B cell (primary cell): ENCODE data around the gene RABL3. TPM values are rescaled to one million over a fixed set of nuclear protein-coding genes. Genes with fewer than 3 reads are reported as not detected.

ENCODE experiments used
- ATAC-seq: fragments of 200-7000 bp; cut with Tn5 transposase; one replicate; pipeline ENCODE4 v1.10.0; 2021; ENCODE audit warnings: low read depth, mild to moderate bottlenecking, moderate number of reproducible peaks, moderate library complexity
- CTCF ChIA-PET: fragments of 350-600 bp; sonication (Branson Sonifier 250); formaldehyde crosslinking; loops from one replicate; lab custom pipeline; 2021; ENCODE audit warnings: antibody characterized with exemption, inconsistent platforms; lab: Charles Lee
- POLR2A ChIA-PET: fragments of 350-600 bp; sonication (Branson Sonifier 250); formaldehyde crosslinking; loops from one replicate; lab custom pipeline; 2021; ENCODE audit warnings: antibody characterized with exemption; lab: Charles Lee
- DNase-seq: peaks from one replicate; pipeline ENCODE4 v3.0.0; 2013
- H2AFZ ChIP-seq: 2 replicates; pipeline ENCODE4 v1.6.1; 2012; ENCODE audit warnings: mild to moderate bottlenecking, low read depth, low read length; ENCODE audit not compliant: insufficient read depth, poor library complexity, severe bottlenecking
- H3K27ac ChIP-seq, 2 donors: 1 replicate in 1 of 2; 2 replicates in 1 of 2; pipeline ENCODE4 v1.5.1; 2012 to 2013; ENCODE audit warnings: low read length in 2 of 2, mild to moderate bottlenecking in 2 of 2, moderate library complexity in 1 of 2
- H3K27me3 ChIP-seq, 4 experiments: fragments of 200-600 bp in 1 of 4; sonication (generic) in 1 of 4; replicated peaks in 1 of 4; 1 replicate in 2 of 4; 2 replicates in 2 of 4; pipeline versions ENCODE4 v1.6.1 to v1.7.0; 2013 to 2016; ENCODE audit warnings: low read length in 3 of 4, mild to moderate bottlenecking in 2 of 4, mixed read lengths in 1 of 4, moderate library complexity in 1 of 4; ENCODE audit not compliant: insufficient read depth in 4 of 4, control insufficient read depth in 3 of 4; ENCODE audit errors: control extremely low read depth in 1 of 4
- H3K36me3 ChIP-seq, 2 experiments: replicated peaks in 1 of 2; 1 replicate in 1 of 2; 2 replicates in 1 of 2; pipeline versions ENCODE4 v1.6.1 to v1.7.1; 2013; ENCODE audit warnings: low read length in 1 of 2; ENCODE audit not compliant: insufficient read depth in 2 of 2, control insufficient read depth in 1 of 2; ENCODE audit errors: control extremely low read depth in 1 of 2, extremely low read depth in 1 of 2
- H3K4me1 ChIP-seq, 2 donors: fragments of 200-600 bp in 1 of 2; sonication (generic) in 1 of 2; 1 replicate in 1 of 2; 2 replicates in 1 of 2; pipeline versions ENCODE4 v1.5.1 to v1.6.1; 2013 to 2017; ENCODE audit warnings: low read length in 2 of 2; ENCODE audit not compliant: control insufficient read depth in 2 of 2, insufficient read depth in 2 of 2
- H3K4me2 ChIP-seq: replicated peaks from 2 replicates; pipeline ENCODE3; 2012; ENCODE audit warnings: mild to moderate bottlenecking, low read depth, low read length; ENCODE audit not compliant: poor library complexity, severe bottlenecking
- H3K4me3 ChIP-seq, 5 experiments: fragments of 200-600 bp in 1 of 5; sonication (generic) in 1 of 5; 1 replicate in 3 of 5; 2 replicates in 2 of 5; pipeline versions ENCODE4 v1.5.1 to v1.7.0; 2011 to 2016; ENCODE audit warnings: low read length in 4 of 5, mild to moderate bottlenecking in 4 of 5, low read depth in 2 of 5, control low read depth in 1 of 5, moderate library complexity in 1 of 5; ENCODE audit not compliant: insufficient read depth in 1 of 5; ENCODE audit errors: control extremely low read depth in 1 of 5, extremely low read depth in 1 of 5
- H3K79me2 ChIP-seq: fragments of 200-600 bp; sonication (generic); one replicate; pipeline ENCODE4 v1.6.0; 2016; ENCODE audit warnings: low read length; ENCODE audit not compliant: control insufficient read depth, insufficient read depth
- H3K9ac ChIP-seq: fragments of 200-600 bp; sonication (generic); 2 replicates; pipeline ENCODE4 v1.6.1; 2017; ENCODE audit warnings: mild to moderate bottlenecking, low read length, moderate library complexity
- H3K9me3 ChIP-seq, 3 donors: one replicate each; pipeline versions ENCODE4 v1.6.1 to v1.7.1; 2013; ENCODE audit warnings: low read length in 2 of 3; ENCODE audit not compliant: control insufficient read depth in 2 of 3, insufficient read depth in 1 of 3; ENCODE audit errors: control extremely low read depth in 1 of 3
- H4K20me1 ChIP-seq: 2 replicates; pipeline ENCODE4 v1.6.0; 2012; ENCODE audit warnings: mild to moderate bottlenecking, low read length; ENCODE audit not compliant: insufficient read depth, control insufficient read depth, poor library complexity, severe bottlenecking
- H3K27ac Mint-ChIP-seq: one replicate; pipeline ENCODE4 v1.8.0; 2021; ENCODE audit warnings: mixed read lengths
- H3K27me3 Mint-ChIP-seq: one replicate; pipeline ENCODE4 v1.8.0; 2021; ENCODE audit warnings: mixed read lengths
- H3K4me1 Mint-ChIP-seq: one replicate; pipeline ENCODE4 v1.8.0; 2021; ENCODE audit warnings: mixed read lengths
- H3K4me3 Mint-ChIP-seq: one replicate; pipeline ENCODE4 v1.8.0; 2021; ENCODE audit warnings: mixed read lengths
- H3K9me3 Mint-ChIP-seq: one replicate; pipeline ENCODE4 v1.8.0; 2022; ENCODE audit warnings: mixed read lengths; ENCODE audit not compliant: insufficient read depth
- CTCF ChIP-seq: fragments of 200-600 bp; IDR thresholded peaks from one replicate; pipeline ENCODE4 v1.8.0; 2022; ENCODE audit warnings: antibody characterized with exemption, mild to moderate bottlenecking
- EZH2 ChIP-seq: IDR thresholded peaks from 2 replicates; pipeline ENCODE4 v1.6.1; 2012; ENCODE audit warnings: borderline replicate concordance, low read depth, mild to moderate bottlenecking, moderate library complexity, low read length; ENCODE audit not compliant: insufficient read depth, poor library complexity, severe bottlenecking
- WGBS: methylation state at CpG from one replicate; pipeline ENCODE4 v1.1.5; 2013; ENCODE audit warnings: missing lambda C conversion rate; ENCODE audit not compliant: insufficient coverage; 5-methylcytosine and 5-hydroxymethylcytosine counted together
- intact Hi-C: fragments of 100-400 bp; cut with micrococcal nuclease; formaldehyde crosslinking; loops from one replicate; pipeline ENCODE4 v1.10.0; 2022
- polyA plus RNA-seq: library from polyadenylated mRNA; depleted of rRNA; stranded (reverse); fragments of >200 nt; gene quantifications from 2 replicates; pipeline ENCODE4 v1.2.3, GENCODE V29; 2012
- total RNA-seq, 2 donors: library from RNA; stranded (reverse); fragments of 120-200 nt in 1 of 2; gene quantifications; 1 replicate in 1 of 2; 2 replicates in 1 of 2; pipeline versions ENCODE4 v1.2.3 to v1.2.4, GENCODE V29; 2013 to 2022

RABL3 gene
- total and polyA plus RNA-seq, 2 donors (not counting 1 experiment from before 2014, with no cell fraction given): 2.5 to 18.8 TPM

DNA sequence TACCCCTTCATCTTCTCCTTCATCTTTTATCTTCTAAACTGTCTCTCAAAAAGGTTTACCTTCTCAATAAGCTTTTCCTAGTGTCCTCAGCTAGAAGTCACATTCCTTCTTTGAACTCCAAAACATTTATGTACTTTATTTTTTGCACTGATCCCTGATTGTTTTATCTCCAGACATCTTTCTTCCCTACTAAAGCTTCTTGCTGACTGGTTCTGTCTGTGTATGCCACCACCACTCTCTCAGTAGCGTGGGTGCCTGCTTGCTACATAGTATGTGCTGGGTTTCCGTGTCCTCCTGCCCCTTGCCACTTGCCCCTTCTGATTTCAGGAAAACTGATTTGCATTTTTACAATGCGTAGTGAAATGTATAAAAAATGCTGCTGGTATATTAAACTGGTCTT lies 24.3 kb upstream of the RABL3 start:
- no peaks in the 10 kb centered on the region for H3K27me3 Mint-ChIP-seq
- no peak overlapping the region for H3K27ac ChIP-seq
- H3K9me3 Mint-ChIP-seq: no peaks in the 10 kb centered on the region

More for the DNA sequence above, 24.3 kb upstream of the RABL3 start:
- H4K20me1 ChIP-seq: peaks cover 39% of the 10 kb centered on the region
- intact Hi-C loops: no loop called here
- ChIA-PET CTCF (interaction anchor here (2.0 kb wide), 1 partner anchor 28 kb away, joined by 7 read pairs; no protein-coding TSS in a partner anchor), POLR2A (no interaction called here)
- H3K79me2 ChIP-seq: peaks cover 48% of the 10 kb centered on the region
- H3K4me2 ChIP-seq: no peak overlapping the region
- H3K36me3 ChIP-seq: peaks cover 2 to 10% of the 10 kb centered on the region in 2 experiments
- H3K4me1 ChIP-seq: no peaks in the 10 kb centered on the region
- no peak overlapping the region for H2AFZ ChIP-seq
- TF ChIP-seq CTCF (no peak), EZH2 (no peak)
- no peak for ATAC-seq
- Mint-ChIP-seq H3K4me1 (peaks cover 39% of the 10 kb centered on the region), H3K27ac (no peak overlapping the region), H3K4me3 (no peak overlapping the region)
- no peak for DNase-seq
- no peak overlapping the region for H3K9ac ChIP-seq
- H3K4me3 ChIP-seq: no peak overlapping the region
- WGBS: no CpG with 5 or more reads among the region's 3 CpGs
- no peaks in the 10 kb centered on the region for H3K9me3 ChIP-seq
- no peaks in the 10 kb centered on the region for H3K27me3 ChIP-seq
